Measurements from ENCODE around the gene KCMF1. TPM values are rescaled to one million over a fixed set of nuclear protein-coding genes. Genes with fewer than 3 reads are reported as not detected.

The KCMF1 gene
- total RNA-seq, 1 donor: 80.3 TPM

DNA sequence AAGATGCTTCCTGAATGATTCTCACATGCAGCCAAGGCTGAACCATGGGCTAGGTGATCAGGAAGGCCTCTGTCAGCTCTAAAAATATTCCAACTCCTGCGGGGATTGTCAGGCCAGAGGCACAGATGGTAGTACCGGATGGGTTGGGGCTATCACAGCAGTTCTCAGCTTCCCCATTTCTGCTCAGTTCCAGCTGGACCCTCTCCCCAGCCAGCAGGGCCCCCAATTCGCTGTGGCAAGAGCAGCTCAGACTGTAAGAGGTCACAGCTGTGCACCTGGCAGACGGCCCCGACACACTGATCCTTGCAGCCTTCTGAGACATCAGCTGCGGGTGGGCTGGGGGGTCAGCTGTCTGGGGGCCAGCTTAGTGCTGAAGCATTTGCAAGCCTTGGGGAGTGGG lies 118.6 kb downstream of the KCMF1 start:
- no peak for DNase-seq (ENCODE audit: low read depth)
- TF ChIP-seq, protein P1, sequence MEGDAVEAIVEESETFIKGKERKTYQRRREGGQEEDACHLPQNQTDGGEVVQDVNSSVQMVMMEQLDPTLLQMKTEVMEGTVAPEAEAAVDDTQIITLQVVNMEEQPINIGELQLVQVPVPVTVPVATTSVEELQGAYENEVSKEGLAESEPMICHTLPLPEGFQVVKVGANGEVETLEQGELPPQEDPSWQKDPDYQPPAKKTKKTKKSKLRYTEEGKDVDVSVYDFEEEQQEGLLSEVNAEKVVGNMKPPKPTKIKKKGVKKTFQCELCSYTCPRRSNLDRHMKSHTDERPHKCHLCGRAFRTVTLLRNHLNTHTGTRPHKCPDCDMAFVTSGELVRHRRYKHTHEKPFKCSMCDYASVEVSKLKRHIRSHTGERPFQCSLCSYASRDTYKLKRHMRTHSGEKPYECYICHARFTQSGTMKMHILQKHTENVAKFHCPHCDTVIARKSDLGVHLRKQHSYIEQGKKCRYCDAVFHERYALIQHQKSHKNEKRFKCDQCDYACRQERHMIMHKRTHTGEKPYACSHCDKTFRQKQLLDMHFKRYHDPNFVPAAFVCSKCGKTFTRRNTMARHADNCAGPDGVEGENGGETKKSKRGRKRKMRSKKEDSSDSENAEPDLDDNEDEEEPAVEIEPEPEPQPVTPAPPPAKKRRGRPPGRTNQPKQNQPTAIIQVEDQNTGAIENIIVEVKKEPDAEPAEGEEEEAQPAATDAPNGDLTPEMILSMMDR (IDR thresholded peaks at IDR 0.05; ENCODE audit: insufficient read depth, low read depth, low read length): no peak
- no peak overlapping the region for H3K4me3 ChIP-seq (ENCODE audit: low read depth, low read length)

DNA sequence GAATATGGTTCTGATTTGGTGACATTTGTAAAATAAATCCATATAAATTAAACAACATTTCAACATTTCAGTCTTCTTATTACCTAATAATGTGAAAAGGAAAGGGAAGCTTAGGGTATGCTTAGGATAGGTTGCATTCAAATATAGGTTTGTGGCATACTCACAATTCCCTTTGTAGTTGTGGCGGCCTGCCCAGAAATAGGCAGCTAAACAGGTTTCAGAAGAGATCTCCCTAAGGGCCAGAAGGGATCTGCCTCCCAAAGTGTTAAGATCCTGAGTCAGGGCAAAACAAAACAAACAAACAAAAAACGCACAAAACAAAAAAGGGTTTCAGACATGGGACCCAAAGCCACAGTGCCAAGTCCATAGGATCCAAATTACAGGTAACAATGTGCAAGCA lies 120.9 kb downstream of the KCMF1 start:
- TF ChIP-seq, protein P1 (IDR thresholded peaks at IDR 0.05; ENCODE audit: insufficient read depth, low read depth, low read length): no peak
- H3K4me3 ChIP-seq (ENCODE audit: low read depth, low read length): no peak overlapping the region
- no peak for DNase-seq (ENCODE audit: low read depth)

DNA sequence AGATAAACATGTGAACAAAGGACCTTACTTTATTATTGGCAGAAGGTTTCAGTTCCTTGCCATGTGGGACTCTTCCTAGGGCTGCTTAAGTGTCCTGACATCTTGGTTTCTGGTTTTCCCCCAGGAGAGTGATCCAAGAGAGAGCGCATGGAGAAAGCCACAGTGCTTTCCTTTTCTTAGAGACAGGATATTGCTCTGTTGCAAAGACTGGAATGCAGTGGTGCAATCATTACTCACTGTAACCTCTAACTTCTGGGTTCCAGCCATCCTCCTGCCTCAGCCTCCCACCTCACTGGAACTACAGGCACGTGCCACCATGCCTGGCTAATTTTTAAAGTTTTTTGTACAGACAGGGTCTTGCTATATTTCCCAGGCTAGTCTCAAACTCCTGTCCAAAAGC lies 124.1 kb downstream of the KCMF1 start:
- DNase-seq (ENCODE audit: low read depth): peak; percentile 22
- H3K4me3 ChIP-seq (ENCODE audit: low read depth, low read length): no peak overlapping the region
- TF ChIP-seq, protein P1 (IDR thresholded peaks at IDR 0.05; ENCODE audit: insufficient read depth, low read depth, low read length): no peak

DNA sequence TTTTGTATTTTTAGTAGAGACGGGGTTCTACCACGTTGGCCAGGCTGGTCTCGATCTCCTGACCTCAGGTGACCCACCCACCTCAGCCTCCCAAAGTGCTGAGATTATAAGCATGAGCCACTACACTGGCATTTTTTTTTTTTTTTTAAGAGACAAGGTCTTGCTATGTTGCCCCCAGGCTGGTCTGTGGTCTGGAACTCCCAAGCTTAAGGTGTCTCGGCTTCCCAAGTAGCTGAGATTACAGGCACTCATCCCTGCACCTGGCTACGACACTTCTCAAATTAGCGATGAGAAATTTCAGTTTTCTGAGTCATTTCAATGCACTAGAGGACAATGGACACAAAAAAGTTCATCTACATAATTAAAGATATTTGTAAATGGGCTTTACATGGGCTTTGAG lies 125.7 kb downstream of the KCMF1 start:
- H3K4me3 ChIP-seq (ENCODE audit: low read depth, low read length): no peak overlapping the region
- DNase-seq (ENCODE audit: low read depth): no peak
- TF ChIP-seq, protein P1 (IDR thresholded peaks at IDR 0.05; ENCODE audit: insufficient read depth, low read depth, low read length): no peak

DNA sequence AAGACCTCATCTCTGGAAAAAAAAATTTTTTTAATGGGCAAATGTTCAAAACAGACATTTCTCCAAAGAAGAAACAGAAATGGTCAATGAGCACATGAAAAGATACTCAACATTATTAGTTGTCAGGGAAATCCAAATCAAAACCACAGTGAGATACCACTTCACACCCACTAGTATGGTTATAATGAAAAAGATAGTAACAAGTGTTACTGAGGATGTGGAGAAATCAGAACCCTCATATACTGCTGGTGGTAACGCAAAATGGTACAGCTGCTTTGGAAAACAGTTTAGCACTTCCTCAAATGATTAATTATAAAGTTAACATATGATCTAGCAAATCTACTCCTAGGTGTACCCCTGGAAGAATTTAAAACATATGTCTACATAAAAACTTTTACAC lies 133.3 kb downstream of the KCMF1 start:
- DNase-seq (ENCODE audit: low read depth): no peak
- H3K4me3 ChIP-seq (ENCODE audit: low read depth, low read length): no peak overlapping the region
- TF ChIP-seq, protein P1 (IDR thresholded peaks at IDR 0.05; ENCODE audit: insufficient read depth, low read depth, low read length): no peak

DNA sequence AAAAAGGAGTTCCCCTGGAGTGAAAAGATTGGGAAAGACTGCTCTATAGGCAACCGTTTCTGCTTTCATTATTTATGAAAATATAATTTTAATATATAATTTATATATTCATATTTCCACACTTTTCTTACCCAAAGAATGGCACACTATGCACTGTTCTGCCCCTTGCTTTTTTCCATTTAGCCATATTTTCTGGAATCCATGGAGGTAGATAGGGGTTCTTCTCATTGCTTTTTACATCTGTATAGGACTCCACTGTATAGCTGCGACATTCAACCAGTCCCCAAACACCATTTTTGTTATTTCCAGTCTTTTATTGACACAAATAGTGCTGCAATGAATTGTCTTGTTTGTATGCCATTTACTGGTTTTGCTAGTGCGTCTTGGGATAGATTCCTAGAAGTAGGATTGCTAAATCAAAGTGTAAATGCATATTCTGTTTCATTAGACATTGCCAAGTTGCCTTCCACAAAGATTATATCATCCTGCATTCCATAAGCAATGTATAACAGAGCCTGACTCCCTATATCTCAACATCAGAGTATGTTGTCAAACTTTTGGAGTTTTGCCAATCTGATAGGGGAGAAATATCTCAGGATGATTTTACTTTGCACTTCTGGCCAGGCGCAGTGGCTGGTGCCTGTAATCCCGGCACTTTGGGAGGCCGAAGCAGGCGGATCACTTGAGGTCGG lies 135.7 kb downstream of the KCMF1 start:
- no peak overlapping the region for H3K4me3 ChIP-seq (ENCODE audit: low read depth, low read length)
- TF ChIP-seq, protein P1 (IDR thresholded peaks at IDR 0.05; ENCODE audit: insufficient read depth, low read depth, low read length): no peak
- peak; percentile 72 for DNase-seq (ENCODE audit: low read depth)

Small RNAs within 50 kb of the gene (small RNA-seq; reads per million reads assigned to genes)
- not detected for gene AC078974.1

Other genes starting within 250 kb of the KCMF1 start
- 1.3 and 1.7 TPM in 2 replicates for gene TRABD2A, start 90.1 kb upstream of the KCMF1 start, total RNA-seq
- 3,561 and 6,804 TPM in 2 replicates for gene TMSB10, start 65.5 kb upstream of the KCMF1 start, total RNA-seq
- 4.3 and 9.0 TPM in 2 replicates for gene TCF7L1, start 162.2 kb downstream of the KCMF1 start, total RNA-seq

Measured in fibroblast of villous mesenchyme (primary cell).